ENCODE results near the gene RIN3. TPM values are rescaled to one million over a fixed set of nuclear protein-coding genes. Genes with fewer than 3 reads are reported as not detected.

RIN3 gene
- total and polyA plus RNA-seq, 3 donors from 2014 or later = 25.9 to 56.2 (median 49.8) TPM

DNA sequence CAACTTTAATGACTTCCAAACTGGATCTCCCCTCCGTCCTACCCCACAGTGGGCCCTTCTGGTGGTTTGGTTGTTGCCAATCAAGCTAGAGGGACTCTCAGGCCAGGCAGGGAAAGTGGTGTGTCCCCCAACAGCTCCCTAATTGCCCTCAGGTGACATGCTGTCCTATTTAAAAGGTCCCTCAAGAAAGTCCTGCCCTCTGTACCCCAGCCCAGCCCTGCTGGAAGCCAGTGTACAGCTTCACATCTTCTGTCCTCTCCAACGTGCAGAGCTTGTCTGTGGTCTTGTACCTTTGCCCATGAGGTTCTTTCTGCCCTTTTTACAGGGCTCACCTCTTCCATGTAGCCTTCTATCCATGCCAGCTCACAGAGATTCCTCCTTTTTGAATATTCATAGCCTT lies 4.2 kb downstream of the RIN3 start:
- intact Hi-C loops (cut with DNase I; ENCODE audit: low total_unique reads) = no loop called here
- Histone ChIP-seq H3K27me3 (no peaks in the 10 kb centered on the region), H3K4me3 (no peak overlapping the region), H3K4me1 (peaks cover 29% of the 10 kb centered on the region), H3K9me3 (no peaks in the 10 kb centered on the region), H3K36me3 (ENCODE audit: low read depth, missing control alignments) (no peaks in the 10 kb centered on the region), H3K27ac (peak overlapping the region; percentile 41 to 74)
- no peak for TF ChIP-seq POLR2A (IDR thresholded peaks at IDR 0.05)
- TF ChIP-seq, protein P1, sequence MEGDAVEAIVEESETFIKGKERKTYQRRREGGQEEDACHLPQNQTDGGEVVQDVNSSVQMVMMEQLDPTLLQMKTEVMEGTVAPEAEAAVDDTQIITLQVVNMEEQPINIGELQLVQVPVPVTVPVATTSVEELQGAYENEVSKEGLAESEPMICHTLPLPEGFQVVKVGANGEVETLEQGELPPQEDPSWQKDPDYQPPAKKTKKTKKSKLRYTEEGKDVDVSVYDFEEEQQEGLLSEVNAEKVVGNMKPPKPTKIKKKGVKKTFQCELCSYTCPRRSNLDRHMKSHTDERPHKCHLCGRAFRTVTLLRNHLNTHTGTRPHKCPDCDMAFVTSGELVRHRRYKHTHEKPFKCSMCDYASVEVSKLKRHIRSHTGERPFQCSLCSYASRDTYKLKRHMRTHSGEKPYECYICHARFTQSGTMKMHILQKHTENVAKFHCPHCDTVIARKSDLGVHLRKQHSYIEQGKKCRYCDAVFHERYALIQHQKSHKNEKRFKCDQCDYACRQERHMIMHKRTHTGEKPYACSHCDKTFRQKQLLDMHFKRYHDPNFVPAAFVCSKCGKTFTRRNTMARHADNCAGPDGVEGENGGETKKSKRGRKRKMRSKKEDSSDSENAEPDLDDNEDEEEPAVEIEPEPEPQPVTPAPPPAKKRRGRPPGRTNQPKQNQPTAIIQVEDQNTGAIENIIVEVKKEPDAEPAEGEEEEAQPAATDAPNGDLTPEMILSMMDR (IDR thresholded peaks at IDR 0.05) = no peak
- 38 to 77% methylated on average over 1 to 2 of the region's 2 CpGs for WGBS, 2 donors
- no peak for DNase-seq

- H3K4me3 ChIP-seq = no peak overlapping the region
- no peak for TF ChIP-seq POLR2A (IDR thresholded peaks at IDR 0.05)
- intact Hi-C loops (cut with DNase I; ENCODE audit: low total_unique reads) = no loop called here
- DNase-seq = peak; percentile 92
- WGBS, 2 donors = 60 to 81% methylated on average over 20 of the region's 20 CpGs
- H3K9me3 ChIP-seq = no peaks in the 10 kb centered on the region
- H3K36me3 ChIP-seq (ENCODE audit: low read depth, missing control alignments) = no peaks in the 10 kb centered on the region
- peaks cover 25% of the 10 kb centered on the region for H3K4me1 ChIP-seq
- peak overlapping the region; percentile 69 to 74 for H3K27ac ChIP-seq
- no peaks in the 10 kb centered on the region for H3K27me3 ChIP-seq
Observed at GRCh38 chr14:92519246-92520101, 5.9 kb downstream of the RIN3 start.

- Histone ChIP-seq H3K36me3 (ENCODE audit: low read depth, missing control alignments) (no peaks in the 10 kb centered on the region), H3K27ac (peak overlapping the region; percentile 69 to 74), H3K27me3 (no peaks in the 10 kb centered on the region), H3K9me3 (no peaks in the 10 kb centered on the region), H3K4me3 (no peak overlapping the region), H3K4me1 (peaks cover 32% of the 10 kb centered on the region)
- intact Hi-C loops (cut with DNase I; ENCODE audit: low total_unique reads) = no loop called here
- no peak for TF ChIP-seq POLR2A (IDR thresholded peaks at IDR 0.05)
- TF ChIP-seq, protein P1 (IDR thresholded peaks at IDR 0.05) = no peak
- DNase-seq = no peak
- 73 to 82% methylated on average over 17 of the region's 17 CpGs for WGBS, 2 donors
Observed at GRCh38 chr14:92520102-92521057, 6.8 kb downstream of the RIN3 start.

DNA sequence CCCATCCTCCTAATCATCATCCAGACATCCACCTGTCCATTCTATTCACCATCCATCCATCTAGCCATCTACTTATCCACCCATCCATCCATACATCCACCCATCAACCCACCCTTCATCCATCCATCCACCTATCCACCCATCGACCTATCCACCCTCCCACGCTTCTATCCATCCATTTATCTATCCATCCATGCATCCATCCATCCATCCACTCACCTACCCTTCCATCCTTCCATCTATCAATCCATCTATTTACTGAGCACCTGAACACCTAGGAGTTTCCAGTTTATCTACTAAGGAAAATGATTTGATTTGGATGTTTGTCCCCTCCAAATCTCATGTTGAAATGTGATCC lies 7.5 kb downstream of the RIN3 start:
- intact Hi-C loops (cut with DNase I; ENCODE audit: low total_unique reads) = no loop called here
- no peaks in the 10 kb centered on the region for H3K27me3 ChIP-seq
- no peaks in the 10 kb centered on the region for H3K9me3 ChIP-seq
- peak overlapping the region in 1 of 2 donors; percentile 74 for H3K27ac ChIP-seq
- DNase-seq = no peak
- WGBS, 2 donors = 95 to 97% methylated on average over 2 of the region's 2 CpGs
- TF ChIP-seq, protein P1 (IDR thresholded peaks at IDR 0.05) = no peak
- TF ChIP-seq POLR2A (IDR thresholded peaks at IDR 0.05) = no peak
- no peaks in the 10 kb centered on the region for H3K36me3 ChIP-seq (ENCODE audit: low read depth, missing control alignments)
- peaks cover 30% of the 10 kb centered on the region for H3K4me1 ChIP-seq
- H3K4me3 ChIP-seq = no peak overlapping the region

- no peaks in the 10 kb centered on the region for H3K27me3 ChIP-seq
- peaks cover 22% of the 10 kb centered on the region for H3K4me1 ChIP-seq
- 83 to 87% methylated on average over 6 of the region's 6 CpGs for WGBS, 2 donors
- H3K27ac ChIP-seq = peak overlapping the region in 1 of 2 donors; percentile 28
- H3K4me3 ChIP-seq = no peak overlapping the region
- no peaks in the 10 kb centered on the region for H3K36me3 ChIP-seq (ENCODE audit: low read depth, missing control alignments)
- intact Hi-C loops (cut with DNase I; ENCODE audit: low total_unique reads) = no loop called here
- TF ChIP-seq, protein P1 (IDR thresholded peaks at IDR 0.05) = no peak
- no peaks in the 10 kb centered on the region for H3K9me3 ChIP-seq
- DNase-seq = no peak
Observed at GRCh38 chr14:92523752-92524151, 10.2 kb downstream of the RIN3 start.

Data from testis (tissue), 3 donors.